ENCODE measurements around the gene UNK. TPM values are rescaled to one million over a fixed set of nuclear protein-coding genes. Genes with fewer than 3 reads are reported as not detected.

UNK gene
- total and polyA plus RNA-seq, 2 of the 13 experiments (the other 11 are each of a cell fraction or from before 2014, with no cell fraction given), result 31.6 to 33.0 TPM

DNA sequence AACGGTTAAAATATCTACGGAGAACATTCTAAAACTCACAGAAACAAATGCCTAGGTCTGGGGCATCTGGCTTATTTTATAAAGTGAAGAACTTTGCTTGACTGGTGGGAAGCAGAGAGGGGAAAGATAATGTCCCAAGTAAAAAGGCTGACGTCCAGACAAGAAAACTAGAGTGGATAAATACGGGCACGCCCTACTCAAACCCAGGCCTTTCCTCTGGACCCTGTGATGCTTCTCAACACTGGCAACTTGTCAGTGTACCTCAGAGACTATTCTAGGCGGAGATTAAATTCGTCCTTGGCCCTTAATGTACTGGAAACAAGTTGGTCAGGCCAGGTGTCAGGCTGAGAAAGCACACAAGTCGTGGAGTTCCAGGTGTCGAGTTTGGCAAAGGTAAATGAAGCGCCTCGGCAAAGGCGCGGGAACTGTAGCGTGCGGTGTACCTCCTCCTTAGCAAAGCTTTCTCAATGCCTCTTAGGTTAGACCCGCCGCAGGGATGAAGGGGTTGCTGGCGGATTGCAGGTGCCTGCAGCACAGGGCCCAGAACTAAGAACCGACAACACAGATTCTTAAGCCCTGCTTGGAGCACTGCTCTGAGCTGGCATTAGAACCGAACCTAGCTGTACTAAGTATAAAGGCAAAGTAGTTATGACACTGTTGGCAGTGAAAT, 668 bp upstream of the UNK start (continued):
- TF ChIP-seq POLR2AphosphoS2 (IDR thresholded peaks at IDR 0.05; ENCODE audit: low read depth, low read length) (no peak), ZEB1 (IDR thresholded peaks at IDR 0.05; ENCODE audit: insufficient replicate concordance, low read depth) (peak; percentile 61), ZBTB43 (CRISPR knock-in tag; conservative IDR thresholded peaks at IDR 0.05) (no peak), ZNF136 (CRISPR knock-in tag; IDR thresholded peaks at IDR 0.05; ENCODE audit: low read depth) (no peak), NBN (conservative IDR thresholded peaks at IDR 0.05) (no peak), ZNF33B (CRISPR knock-in tag; IDR thresholded peaks at IDR 0.05) (no peak), PHF21A (CRISPR knock-in tag; IDR thresholded peaks at IDR 0.05) (no peak), ZFP36L1 (CRISPR knock-in tag; IDR thresholded peaks at IDR 0.05) (peak; percentile 30; the same call in 1 of the 2 replicates), ZFP37 (CRISPR knock-in tag; IDR thresholded peaks at IDR 0.05; ENCODE audit: borderline replicate concordance) (peak; percentile 41; the same call in 1 of the 2 replicates), ZNF260 (CRISPR knock-in tag; IDR thresholded peaks at IDR 0.05; ENCODE audit: borderline replicate concordance, low read depth) (no peak), CC2D1A (CRISPR knock-in tag; IDR thresholded peaks at IDR 0.05) (no peak), YEATS4 (CRISPR knock-in tag; IDR thresholded peaks at IDR 0.05; ENCODE audit: borderline replicate concordance) (no peak), GATA4 (IDR thresholded peaks at IDR 0.05; ENCODE audit: borderline replicate concordance, low read depth) (no peak), FOXK2 (IDR thresholded peaks at IDR 0.05) (no peak), BRCA1 (CRISPR knock-in tag; IDR thresholded peaks at IDR 0.05) (no peak; the same call in 1 of the 2 replicates), ZBTB21 (CRISPR knock-in tag; IDR thresholded peaks at IDR 0.05) (no peak), EEA1 (CRISPR knock-in tag; IDR thresholded peaks at IDR 0.05; ENCODE audit: borderline replicate concordance) (0 out of 2 replicates have a peak, but pooled peaks have one; percentile 12), ZNF546 (CRISPR knock-in tag; conservative IDR thresholded peaks at IDR 0.05) (no peak), SIN3A (IDR thresholded peaks at IDR 0.05; ENCODE audit: borderline replicate concordance, low read depth, low read length) (no peak), ZBTB37 (CRISPR knock-in tag; IDR thresholded peaks at IDR 0.05) (peak; percentile 72; the same call in 1 of the 2 replicates)
- TF ChIP-seq, protein P1, sequence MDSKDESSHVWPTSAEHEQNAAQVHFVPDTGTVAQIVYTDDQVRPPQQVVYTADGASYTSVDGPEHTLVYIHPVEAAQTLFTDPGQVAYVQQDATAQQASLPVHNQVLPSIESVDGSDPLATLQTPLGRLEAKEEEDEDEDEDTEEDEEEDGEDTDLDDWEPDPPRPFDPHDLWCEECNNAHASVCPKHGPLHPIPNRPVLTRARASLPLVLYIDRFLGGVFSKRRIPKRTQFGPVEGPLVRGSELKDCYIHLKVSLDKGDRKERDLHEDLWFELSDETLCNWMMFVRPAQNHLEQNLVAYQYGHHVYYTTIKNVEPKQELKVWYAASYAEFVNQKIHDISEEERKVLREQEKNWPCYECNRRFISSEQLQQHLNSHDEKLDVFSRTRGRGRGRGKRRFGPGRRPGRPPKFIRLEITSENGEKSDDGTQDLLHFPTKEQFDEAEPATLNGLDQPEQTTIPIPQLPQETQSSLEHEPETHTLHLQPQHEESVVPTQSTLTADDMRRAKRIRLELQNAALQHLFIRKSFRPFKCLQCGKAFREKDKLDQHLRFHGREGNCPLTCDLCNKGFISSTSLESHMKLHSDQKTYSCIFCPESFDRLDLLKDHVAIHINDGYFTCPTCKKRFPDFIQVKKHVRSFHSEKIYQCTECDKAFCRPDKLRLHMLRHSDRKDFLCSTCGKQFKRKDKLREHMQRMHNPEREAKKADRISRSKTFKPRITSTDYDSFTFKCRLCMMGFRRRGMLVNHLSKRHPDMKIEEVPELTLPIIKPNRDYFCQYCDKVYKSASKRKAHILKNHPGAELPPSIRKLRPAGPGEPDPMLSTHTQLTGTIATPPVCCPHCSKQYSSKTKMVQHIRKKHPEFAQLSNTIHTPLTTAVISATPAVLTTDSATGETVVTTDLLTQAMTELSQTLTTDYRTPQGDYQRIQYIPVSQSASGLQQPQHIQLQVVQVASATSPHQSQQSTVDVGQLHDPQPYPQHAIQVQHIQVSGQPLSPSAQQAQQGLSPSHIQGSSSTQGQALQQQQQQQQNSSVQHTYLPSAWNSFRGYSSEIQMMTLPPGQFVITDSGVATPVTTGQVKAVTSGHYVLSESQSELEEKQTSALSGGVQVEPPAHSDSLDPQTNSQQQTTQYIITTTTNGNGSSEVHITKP (CRISPR knock-in tag; IDR thresholded peaks at IDR 0.05; ENCODE audit: low read depth), result no peak
- TF ChIP-seq, protein P2, sequence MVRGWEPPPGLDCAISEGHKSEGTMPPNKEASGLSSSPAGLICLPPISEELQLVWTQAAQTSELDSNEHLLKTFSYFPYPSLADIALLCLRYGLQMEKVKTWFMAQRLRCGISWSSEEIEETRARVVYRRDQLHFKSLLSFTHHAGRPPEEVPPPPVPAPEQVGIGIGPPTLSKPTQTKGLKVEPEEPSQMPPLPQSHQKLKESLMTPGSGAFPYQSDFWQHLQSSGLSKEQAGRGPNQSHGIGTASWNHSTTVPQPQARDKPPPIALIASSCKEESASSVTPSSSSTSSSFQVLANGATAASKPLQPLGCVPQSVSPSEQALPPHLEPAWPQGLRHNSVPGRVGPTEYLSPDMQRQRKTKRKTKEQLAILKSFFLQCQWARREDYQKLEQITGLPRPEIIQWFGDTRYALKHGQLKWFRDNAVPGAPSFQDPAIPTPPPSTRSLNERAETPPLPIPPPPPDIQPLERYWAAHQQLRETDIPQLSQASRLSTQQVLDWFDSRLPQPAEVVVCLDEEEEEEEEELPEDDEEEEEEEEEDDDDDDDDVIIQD (CRISPR knock-in tag; IDR thresholded peaks at IDR 0.05; ENCODE audit: low read depth), result no peak

Measured in HepG2 (cell line).